Stimulated activated CD4-positive, alpha-beta T cell treated with anti-CD3 and anti-CD28 coated beads, Interleukin-12 subunit alpha, Interleukin-12 subunit beta, amount 100 ng/mL, for 4 hours (primary cell): ENCODE measurements around the gene HSD17B11.
"Not testable (repeated sequence)": the region's sequence is repeated elsewhere in the genome, so short reads cannot be mapped to it uniquely, and the experiment has no call there.

ENCODE experiments used
- DNase-seq: peaks from one replicate; pipeline ENCODE4 v3.0.0-alpha.2; 2020

HSD17B11 gene

DNA sequence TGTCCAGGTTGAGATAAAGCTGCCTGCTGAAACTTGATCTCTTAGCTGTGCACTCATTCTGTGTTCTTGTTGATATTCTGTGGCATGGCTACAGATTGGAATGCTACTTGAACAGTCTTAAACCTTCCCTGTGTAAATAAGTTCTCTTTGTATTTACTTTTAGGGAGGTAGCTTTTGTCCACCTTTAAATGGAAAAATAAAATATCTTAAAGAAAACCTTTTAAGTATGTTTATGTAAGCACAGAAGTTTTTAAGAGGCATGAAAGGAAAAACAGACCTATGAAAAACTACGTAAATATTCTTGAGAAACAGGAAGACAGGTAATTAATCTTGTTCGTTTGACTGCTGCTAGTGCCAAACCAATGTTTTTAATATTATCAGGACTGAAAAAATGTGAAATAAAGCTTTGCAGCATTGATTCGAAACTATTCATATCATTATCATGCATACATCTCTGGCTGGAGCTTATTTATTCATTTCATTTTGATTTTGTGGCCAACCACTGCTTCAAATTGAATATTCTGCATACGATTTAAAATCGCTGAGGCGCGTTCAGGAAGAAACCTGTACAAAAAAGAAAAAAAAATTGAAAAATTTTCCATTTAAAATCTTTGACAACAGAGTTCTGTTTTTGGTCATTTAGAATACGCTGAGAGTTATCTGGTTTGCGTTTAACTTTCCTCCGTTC is 86.1 kb downstream of the HSD17B11 start:
- DNase-seq, result no peak

- DNase-seq, result no peak
Observed at GRCh38 chr4:87299898-87300297, 91.1 kb downstream of the HSD17B11 start.

DNA sequence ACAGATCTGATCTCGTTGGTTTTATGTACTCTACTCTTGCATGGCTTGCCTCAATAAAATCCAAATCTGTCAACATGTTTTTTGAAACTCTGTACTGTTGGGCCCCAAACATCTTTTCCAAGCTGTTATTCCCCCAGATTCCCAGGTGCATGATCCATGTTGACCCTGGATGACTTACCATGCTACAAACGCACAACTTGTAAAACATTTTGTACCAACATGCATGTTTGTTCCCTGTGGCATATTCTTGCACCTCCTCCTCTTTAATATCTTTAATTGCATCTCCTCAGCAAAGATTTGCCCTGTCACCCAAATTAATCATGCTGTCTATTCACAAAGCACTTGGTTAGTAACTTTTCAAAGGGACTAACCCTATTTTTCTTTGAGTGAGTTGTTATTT is 92.6 kb downstream of the HSD17B11 start:
- DNase-seq, result no peak

GRCh38 chr4:87294911-87295310 is 96.1 kb downstream of the HSD17B11 start:
- not testable (repeated sequence) for DNase-seq

DNA sequence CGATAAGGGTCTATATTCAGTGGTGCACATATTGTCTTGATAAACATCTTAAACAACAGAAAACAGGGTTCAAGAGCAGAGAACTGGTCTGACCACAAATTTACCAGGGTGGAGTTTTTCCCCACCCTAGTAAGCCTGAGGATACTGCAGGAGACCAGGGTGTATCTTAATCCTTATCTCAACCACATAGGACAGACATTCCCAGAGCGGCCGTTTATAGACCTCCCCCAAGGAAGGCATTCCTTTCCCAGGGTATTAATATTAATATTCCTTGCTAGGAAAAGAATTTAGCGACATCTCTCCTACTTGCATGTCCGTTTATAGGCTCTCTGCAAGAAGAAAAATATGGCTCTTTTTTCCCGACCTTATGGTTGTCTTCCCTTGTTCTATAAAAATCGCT is 97.1 kb downstream of the HSD17B11 start:
- DNase-seq, result not testable (repeated sequence)

- DNase-seq, result no peak
Observed at GRCh38 chr4:87286970-87287369, 104.0 kb downstream of the HSD17B11 start.
